ENCODE results near the gene PRKG1. TPM values are rescaled to one million over a fixed set of nuclear protein-coding genes. Genes with fewer than 3 reads are reported as not detected.

The PRKG1 gene
- total RNA-seq, 1 experiment from 2014 or later = 16.5 TPM

- ChIA-PET POLR2A (interaction anchor here (0.9 kb wide), 1 partner anchor 11 kb away, joined by 3 read pairs; no protein-coding TSS in a partner anchor), CTCF (no interaction called here)
- no peak overlapping the region for H3K27ac Mint-ChIP-seq
- ATAC-seq (peak; percentile 59), DNase-seq (ENCODE audit: low spot score) (no peak)
- H3K9me3 Mint-ChIP-seq = peaks cover 16% of the 10 kb centered on the region
- no peaks in the 10 kb centered on the region; the same call in 1 of the 2 replicates for H3K4me1 Mint-ChIP-seq
- TF ChIP-seq OVOL2 (CRISPR knock-in tag; IDR thresholded peaks at IDR 0.05; ENCODE audit: borderline replicate concordance) (no peak), ZNF317 (CRISPR knock-in tag; IDR thresholded peaks at IDR 0.05; ENCODE audit: borderline replicate concordance, low read depth) (no peak), ZNF219 (CRISPR knock-in tag; IDR thresholded peaks at IDR 0.05; ENCODE audit: borderline replicate concordance) (no peak), CBFB (CRISPR knock-in tag; IDR thresholded peaks at IDR 0.05; ENCODE audit: low read depth) (no peak), ZNF423 (CRISPR knock-in tag; IDR thresholded peaks at IDR 0.05) (no peak), GTF2I (CRISPR knock-in tag; conservative IDR thresholded peaks at IDR 0.05) (no peak), STAT6 (CRISPR knock-in tag; conservative IDR thresholded peaks at IDR 0.05; ENCODE audit: low read depth) (no peak), AR (CRISPR knock-in tag; IDR thresholded peaks at IDR 0.05) (no peak), ATF3 (CRISPR knock-in tag; conservative IDR thresholded peaks at IDR 0.05) (no peak), ZBTB21 (CRISPR knock-in tag; IDR thresholded peaks at IDR 0.05; ENCODE audit: borderline replicate concordance) (no peak), SOX15 (CRISPR knock-in tag; IDR thresholded peaks at IDR 0.05) (no peak), USF2 (CRISPR knock-in tag; IDR thresholded peaks at IDR 0.05) (no peak), ZNF263 (CRISPR knock-in tag; IDR thresholded peaks at IDR 0.05; ENCODE audit: low read depth) (no peak), JAZF1 (CRISPR knock-in tag; IDR thresholded peaks at IDR 0.05) (no peak), ZNF425 (CRISPR knock-in tag; conservative IDR thresholded peaks at IDR 0.05) (no peak), ARID4B (CRISPR knock-in tag; IDR thresholded peaks at IDR 0.05; ENCODE audit: borderline replicate concordance) (no peak), E2F1 (CRISPR knock-in tag; IDR thresholded peaks at IDR 0.05) (no peak), ELF4 (CRISPR knock-in tag; IDR thresholded peaks at IDR 0.05; ENCODE audit: low read depth) (no peak), RORB (CRISPR knock-in tag; IDR thresholded peaks at IDR 0.05) (no peak)
- no peaks in the 10 kb centered on the region for H3K27me3 Mint-ChIP-seq (ENCODE audit: low read depth)
- no peak overlapping the region for H3K4me3 Mint-ChIP-seq
- peaks cover 13% of the 10 kb centered on the region for H3K36me3 Mint-ChIP-seq
Observed at GRCh38 chr10:51983481-51983880, 909.2 kb downstream of the PRKG1 start.

Data from WTC11 (cell line).